OCI-LY3 (cell line): ENCODE measurements around the gene PSME3.

Source experiments
- H2AFZ ChIP-seq: fragments of 200-600, 300-600 bp; shearing (Covaris generic); 2 replicates; pipeline ENCODE4 v1.6.0; 2014; ENCODE audit warnings: antibody characterized with exemption, low read depth, low read length
- H3K27ac ChIP-seq: fragments of 200-600, 300-600 bp; sonication (generic); 2 replicates; pipeline ENCODE4 v1.5.1; 2014; ENCODE audit warnings: mild to moderate bottlenecking, low read length, moderate library complexity, mixed read lengths
- H3K27me3 ChIP-seq: fragments of 200-600, 300-600 bp; sonication (generic); 2 replicates; pipeline ENCODE4 v1.6.1; 2014; ENCODE audit warnings: low read depth, low read length, mixed read lengths
- H3K36me3 ChIP-seq: fragments of 200-600, 300-600 bp; sonication (generic); replicated peaks from 2 replicates; pipeline ENCODE3; 2014; ENCODE audit warnings: low read depth, low read length, mixed read lengths
- H3K4me1 ChIP-seq: fragments of 300-600, 200-600 bp; sonication (generic); 2 replicates; pipeline ENCODE4 v1.6.1; 2014; ENCODE audit warnings: low read length, mixed read lengths
- H3K4me2 ChIP-seq: fragments of 200-600, 300-600 bp; sonication (generic); 2 replicates; pipeline ENCODE4 v1.6.1; 2014; ENCODE audit warnings: low read length, mixed read lengths
- H3K4me3 ChIP-seq: fragments of 300-600, 200-600 bp; sonication (generic); 2 replicates; pipeline ENCODE4 v1.5.1; 2014; ENCODE audit warnings: antibody characterized with exemption, mild to moderate bottlenecking, low read length, moderate library complexity
- H3K79me2 ChIP-seq: fragments of 300-600, 200-600 bp; shearing (Covaris generic); 2 replicates; pipeline ENCODE4 v1.6.1; 2014; ENCODE audit warnings: mild to moderate bottlenecking, low read length, mixed read lengths
- H3K9ac ChIP-seq: fragments of 300-600, 200-600 bp; shearing (Covaris generic); 2 replicates; pipeline ENCODE4 v1.6.0; 2014; ENCODE audit warnings: mild to moderate bottlenecking, low read length, moderate library complexity
- H3K9me3 ChIP-seq: fragments of 200-600, 300-600 bp; shearing (Covaris generic); 2 replicates; pipeline ENCODE4 v1.6.1; 2014; ENCODE audit warnings: low read length, mixed read lengths; ENCODE audit not compliant: insufficient read depth
- H4K20me1 ChIP-seq: fragments of 200-600, 300-600 bp; sonication (generic); 2 replicates; pipeline ENCODE4 v1.6.1; 2016; ENCODE audit warnings: low read length, mixed read lengths; ENCODE audit not compliant: insufficient read depth
- CTCF ChIP-seq: fragments of 200-600, 300-600 bp; sonication (generic); IDR thresholded peaks from 2 replicates; pipeline ENCODE4 v1.5.1; 2014; ENCODE audit warnings: antibody characterized with exemption, low read length, low read depth
- EZH2phosphoT487 ChIP-seq: fragments of 200-600 bp; shearing (Covaris generic); IDR thresholded peaks from 2 replicates; pipeline ENCODE4 v1.6.1; 2018; ENCODE audit warnings: antibody characterized with exemption, mixed run types, low read depth

PSME3 gene

GRCh38 chr17:42832934-42833766 is at the start of gene PSME3:
TSS of gene PSME3 (plus strand) at chr17:42833397. CDS start at chr17:42833632, 235 bp downstream.
- Histone ChIP-seq H3K9ac (peak within 1 kb of the TSS; percentile 98), H3K27me3 (no peaks in the 10 kb centered on the region), H3K4me2 (peak within 1 kb of the TSS; percentile 98), H3K36me3 (peaks cover 23% of the 10 kb centered on the region), H3K27ac (peak within 1 kb of the TSS; percentile 74), H3K4me1 (peaks cover 13% of the 10 kb centered on the region), H3K9me3 (no peaks in the 10 kb centered on the region), H3K79me2 (peaks cover 53% of the 10 kb centered on the region), H4K20me1 (no peaks in the 10 kb centered on the region; the same call in 1 of the 2 replicates), H2AFZ (peak within 1 kb of the TSS; percentile 90), H3K4me3 (peak within 1 kb of the TSS; percentile 99)
- TF ChIP-seq EZH2phosphoT487 = no peak
- TF ChIP-seq CTCF = no peak

GRCh38 chr17:42783791-42784138 is 49.4 kb upstream of the PSME3 start:
- TF ChIP-seq EZH2phosphoT487 (no peak), CTCF (no peak)
- Histone ChIP-seq H3K4me3 (no peak overlapping the region), H3K36me3 (peaks cover 15% of the 10 kb centered on the region), H3K4me1 (no peaks in the 10 kb centered on the region), H2AFZ (no peak overlapping the region), H3K9ac (no peak overlapping the region), H3K9me3 (no peaks in the 10 kb centered on the region), H3K27ac (no peak overlapping the region), H3K4me2 (no peak overlapping the region), H4K20me1 (no peaks in the 10 kb centered on the region), H3K27me3 (no peaks in the 10 kb centered on the region), H3K79me2 (no peaks in the 10 kb centered on the region)

- no peaks in the 10 kb centered on the region for H3K79me2 ChIP-seq
- H4K20me1 ChIP-seq = no peaks in the 10 kb centered on the region
- H3K9ac ChIP-seq = no peak overlapping the region
- no peak overlapping the region for H3K4me3 ChIP-seq
- no peak overlapping the region for H3K4me2 ChIP-seq
- no peak for TF ChIP-seq CTCF
- no peak for TF ChIP-seq EZH2phosphoT487
- H3K4me1 ChIP-seq = no peaks in the 10 kb centered on the region
- peaks cover 13% of the 10 kb centered on the region for H3K36me3 ChIP-seq
- H3K27me3 ChIP-seq = no peaks in the 10 kb centered on the region
- H3K27ac ChIP-seq = no peak overlapping the region
- no peaks in the 10 kb centered on the region for H3K9me3 ChIP-seq
- H2AFZ ChIP-seq = no peak overlapping the region
These were observed 48.8 kb upstream of the PSME3 start for GRCh38 chr17:42784409-42784808.

- no peak overlapping the region for H3K4me2 ChIP-seq
- H3K27me3 ChIP-seq = no peaks in the 10 kb centered on the region
- no peak overlapping the region for H3K4me3 ChIP-seq
- no peak overlapping the region for H2AFZ ChIP-seq
- no peaks in the 10 kb centered on the region for H4K20me1 ChIP-seq
- no peaks in the 10 kb centered on the region for H3K9me3 ChIP-seq
- no peak for TF ChIP-seq EZH2phosphoT487
- TF ChIP-seq CTCF = no peak
- no peaks in the 10 kb centered on the region for H3K4me1 ChIP-seq
- H3K79me2 ChIP-seq = no peaks in the 10 kb centered on the region
- peaks cover 8% of the 10 kb centered on the region for H3K36me3 ChIP-seq
- H3K9ac ChIP-seq = no peak overlapping the region
- no peak overlapping the region for H3K27ac ChIP-seq
These were observed 48.2 kb upstream of the PSME3 start for GRCh38 chr17:42784811-42785592.
